ENCODE data around the gene MEP1B. TPM values are rescaled to one million over a fixed set of nuclear protein-coding genes. Genes with fewer than 3 reads are reported as not detected.

MEP1B gene
- total RNA-seq, 1 donor from 2014 or later = not detected

DNA sequence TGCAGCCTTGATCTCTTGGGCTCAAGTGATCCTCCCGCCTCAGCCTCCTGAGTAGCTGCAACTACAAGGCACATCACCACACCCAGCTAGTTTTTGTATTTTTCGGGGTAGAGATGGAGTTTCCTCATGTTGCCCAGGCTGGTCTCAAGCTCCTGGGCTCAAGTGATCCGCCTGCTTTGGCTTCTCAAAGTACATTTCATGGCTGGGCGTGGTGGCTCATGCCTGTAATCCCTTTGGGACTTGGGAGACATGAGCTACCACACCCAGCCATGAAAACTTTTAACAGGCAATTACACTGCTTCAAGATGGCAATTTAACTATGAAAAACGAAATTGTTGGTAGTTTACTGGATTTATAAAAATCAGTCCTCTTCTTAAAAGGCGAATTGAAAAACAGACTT is 69.7 kb downstream of the MEP1B start:
- no peak for DNase-seq (ENCODE audit: low spot score in 2 of 2)
- H3K36me3 ChIP-seq = no peaks in the 10 kb centered on the region
- no peak overlapping the region for H3K4me3 ChIP-seq
- H3K9me3 ChIP-seq = no peaks in the 10 kb centered on the region
- H3K27ac ChIP-seq = no peak overlapping the region
- intact Hi-C loops (cut with DNase I) = no loop called here
- H3K27me3 ChIP-seq = no peaks in the 10 kb centered on the region
- no peak for TF ChIP-seq CTCF (IDR thresholded peaks at IDR 0.05)
- H3K4me1 ChIP-seq = no peaks in the 10 kb centered on the region

DNA sequence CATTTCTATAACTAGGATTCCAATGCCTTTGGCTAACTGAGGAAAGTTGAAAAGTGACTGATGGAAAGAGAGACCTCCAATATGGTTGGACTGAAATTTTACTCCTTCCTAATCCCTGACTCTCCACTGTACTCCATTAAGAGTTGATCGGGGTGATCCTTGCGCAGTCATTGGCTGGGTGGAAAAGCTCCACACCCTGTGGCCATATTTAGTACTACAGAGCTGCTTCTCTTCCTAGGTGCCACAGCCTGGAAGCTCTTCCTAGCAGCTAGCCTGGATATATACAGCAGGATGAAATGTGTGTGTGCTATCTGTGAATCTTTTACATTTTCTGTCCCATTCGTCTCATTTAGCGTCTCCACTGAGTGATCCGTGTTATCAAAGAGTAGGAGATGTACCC is 71.2 kb downstream of the MEP1B start:
- no peaks in the 10 kb centered on the region for H3K36me3 ChIP-seq
- no peaks in the 10 kb centered on the region for H3K4me1 ChIP-seq
- no peak overlapping the region for H3K4me3 ChIP-seq
- intact Hi-C loops (cut with DNase I) = no loop called here
- H3K27ac ChIP-seq = no peak overlapping the region
- no peak for DNase-seq (ENCODE audit: low spot score in 2 of 2)
- no peak for TF ChIP-seq CTCF (IDR thresholded peaks at IDR 0.05)
- no peaks in the 10 kb centered on the region for H3K27me3 ChIP-seq
- H3K9me3 ChIP-seq = no peaks in the 10 kb centered on the region

DNA sequence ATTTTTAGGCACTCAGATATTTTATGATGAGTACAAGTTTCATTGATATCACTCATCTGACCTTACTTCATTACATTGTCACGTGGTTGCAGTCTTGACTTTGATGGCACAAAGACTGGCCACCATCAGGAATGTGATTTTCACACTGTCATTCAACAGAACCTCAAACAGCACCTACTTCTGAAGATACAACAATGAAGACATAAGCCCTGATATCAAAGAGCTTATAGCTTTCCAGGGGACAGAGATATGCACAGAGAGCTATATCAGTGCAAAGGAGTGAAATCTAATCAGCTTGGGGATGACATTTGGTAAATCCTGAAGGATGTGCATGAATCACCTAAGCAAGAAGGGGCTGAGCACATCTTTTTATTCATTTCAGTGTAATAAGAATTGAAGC is 72.3 kb downstream of the MEP1B start:
- H3K27ac ChIP-seq = no peak overlapping the region
- no peak for TF ChIP-seq CTCF (IDR thresholded peaks at IDR 0.05)
- H3K4me1 ChIP-seq = no peaks in the 10 kb centered on the region
- intact Hi-C loops (cut with DNase I) = no loop called here
- H3K27me3 ChIP-seq = no peaks in the 10 kb centered on the region
- H3K36me3 ChIP-seq = no peaks in the 10 kb centered on the region
- H3K4me3 ChIP-seq = no peak overlapping the region
- no peaks in the 10 kb centered on the region for H3K9me3 ChIP-seq
- no peak for DNase-seq (ENCODE audit: low spot score in 2 of 2)

- H3K27me3 ChIP-seq = no peaks in the 10 kb centered on the region
- H3K9me3 ChIP-seq = no peaks in the 10 kb centered on the region
- H3K4me3 ChIP-seq = no peak overlapping the region
- no peak for DNase-seq (ENCODE audit: low spot score in 2 of 2)
- no peak overlapping the region for H3K27ac ChIP-seq
- H3K36me3 ChIP-seq = peaks cover 11 to 22% of the 10 kb centered on the region in 2 donors
- intact Hi-C loops (cut with DNase I) = no loop called here
- no peak for TF ChIP-seq CTCF (IDR thresholded peaks at IDR 0.05)
- no peaks in the 10 kb centered on the region for H3K4me1 ChIP-seq
Measured at GRCh38 chr18:32264401-32264800, 74.6 kb downstream of the MEP1B start.

GRCh38 chr18:32267463-32267862 is 77.6 kb downstream of the MEP1B start:
- Histone ChIP-seq H3K9me3 (no peaks in the 10 kb centered on the region), H3K4me1 (peaks cover 0 to 8% of the 10 kb centered on the region in 2 donors), H3K27me3 (no peaks in the 10 kb centered on the region), H3K27ac (no peak overlapping the region), H3K4me3 (no peak overlapping the region), H3K36me3 (peaks cover 11 to 32% of the 10 kb centered on the region in 2 donors)
- DNase-seq (ENCODE audit: low spot score in 2 of 2) = no peak
- no peak for TF ChIP-seq CTCF (IDR thresholded peaks at IDR 0.05)
- intact Hi-C loops (cut with DNase I) = no loop called here

Other genes starting within 250 kb of the MEP1B start
- 6.8 TPM for gene TRAPPC8, start 246.9 kb upstream of the MEP1B start, total RNA-seq
- gene RNF125, start 171.2 kb upstream of the MEP1B start, total RNA-seq = 8.6 TPM
- gene RNF138, start 98.2 kb upstream of the MEP1B start, total RNA-seq = not detected